HG03025 (cell line): ENCODE data around the gene NUP214.
"Not testable (repeated sequence)": the region's sequence is repeated elsewhere in the genome, so short reads cannot be mapped to it uniquely, and the experiment has no call there.

Experiments
- ATAC-seq: cut with Tn5 transposase; IDR thresholded peaks from one replicate; pipeline ENCODE4 v1.9.1; 2021; ENCODE audit warnings: mild to moderate bottlenecking, moderate library complexity; ENCODE audit not compliant: unreplicated experiment, low FRiP score

Gene NUP214

DNA sequence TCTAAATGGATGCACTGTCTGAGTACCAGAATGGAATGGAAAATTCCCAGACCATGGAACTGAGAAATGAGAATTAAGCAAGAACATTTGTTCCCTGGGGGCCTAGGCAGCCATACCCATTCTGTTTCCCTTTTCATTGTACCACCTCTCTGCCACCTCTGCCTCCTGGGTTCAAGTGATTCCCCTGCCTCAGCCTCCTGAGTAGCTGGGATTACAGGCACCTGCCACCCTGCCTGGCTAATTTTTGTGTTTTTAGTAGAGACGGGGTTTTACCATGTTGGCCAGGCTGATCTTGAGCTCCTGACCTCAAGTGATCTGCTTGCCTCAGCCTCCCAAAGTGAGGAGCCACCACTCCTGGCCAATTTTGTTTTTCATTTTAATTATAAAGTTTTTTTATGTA, 33.3 kb downstream of the NUP214 start:
- not testable (repeated sequence) for ATAC-seq

DNA sequence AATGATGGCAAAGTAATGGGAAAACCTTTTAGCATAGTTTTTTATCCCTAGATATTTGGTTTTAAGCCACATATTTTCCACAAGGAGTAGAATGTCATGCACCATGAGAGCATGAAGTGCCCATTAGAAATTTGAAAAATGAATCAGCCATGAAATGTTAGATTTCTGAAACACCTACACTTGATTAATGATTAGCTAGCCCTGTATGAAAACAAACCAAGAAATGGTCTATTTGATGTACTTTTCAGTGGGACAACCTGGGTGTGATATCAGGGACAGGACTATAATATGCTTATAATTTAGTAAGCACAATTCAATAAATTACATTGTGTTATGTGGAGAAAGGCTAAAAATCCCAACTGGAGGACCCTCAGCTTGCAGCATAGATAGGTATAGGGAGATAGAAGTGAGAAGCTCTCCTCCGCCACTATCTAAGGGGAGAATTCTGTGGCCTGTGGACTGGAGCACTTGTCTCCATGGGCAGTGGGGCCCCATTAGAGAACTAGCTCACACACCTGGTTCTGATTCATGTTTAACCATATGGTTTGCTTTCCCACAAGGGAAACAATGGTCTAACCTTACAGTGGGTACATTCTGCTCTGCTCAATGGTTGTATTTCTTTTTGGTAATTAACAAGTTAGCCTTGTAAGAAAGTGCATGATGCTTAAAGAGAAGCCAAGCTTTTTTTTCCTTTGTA, 35.2 kb downstream of the NUP214 start:
- ATAC-seq: no peak

- no peak for ATAC-seq
Observed at GRCh38 chr9:131161585-131161984, 36.2 kb downstream of the NUP214 start.

DNA sequence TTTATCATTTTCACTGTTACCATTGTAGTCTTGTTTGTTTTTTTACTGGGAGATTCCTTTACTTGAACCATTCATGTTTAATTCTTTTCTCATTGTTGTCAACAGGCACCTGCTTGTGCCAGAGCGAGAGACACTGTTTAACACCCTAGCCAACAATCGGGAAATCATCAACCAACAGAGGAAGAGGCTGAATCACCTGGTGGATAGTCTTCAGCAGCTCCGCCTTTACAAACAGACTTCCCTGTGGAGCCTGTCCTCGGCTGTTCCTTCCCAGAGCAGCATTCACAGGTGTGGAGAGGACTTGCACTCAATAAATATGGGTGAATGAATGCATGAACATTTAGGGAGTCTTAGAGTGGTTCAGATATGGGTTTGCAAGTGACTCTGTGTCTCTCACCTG, 37.5 kb downstream of the NUP214 start:
- no peak for ATAC-seq

- ATAC-seq: no peak
Observed at GRCh38 chr9:131165523-131165922, 40.1 kb downstream of the NUP214 start.

DNA sequence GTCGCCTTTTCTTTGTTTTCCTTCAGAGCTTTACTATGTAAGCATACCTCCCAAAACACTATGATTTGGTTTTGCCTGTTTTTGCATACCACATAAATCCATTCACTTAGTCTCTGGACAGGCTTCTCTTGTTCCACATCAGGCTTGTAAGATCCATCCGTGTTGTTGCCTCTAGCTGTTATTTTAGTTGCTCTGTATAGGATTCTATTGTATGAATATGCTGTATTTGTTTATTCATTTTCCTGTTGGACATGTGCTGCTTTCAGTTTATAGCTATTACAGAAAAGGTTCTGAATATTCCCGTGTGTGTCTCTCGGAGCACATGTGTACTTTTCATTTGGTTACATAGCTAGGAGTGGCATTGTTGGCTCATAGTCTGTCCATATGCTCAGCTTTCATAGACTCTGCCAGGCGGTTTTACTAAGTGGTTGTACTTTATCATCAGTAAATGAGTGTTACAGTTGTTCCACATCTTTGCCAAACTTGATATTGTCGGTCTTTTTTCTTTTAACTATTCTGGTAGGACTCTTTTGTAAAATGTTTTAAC, 41.8 kb downstream of the NUP214 start:
- ATAC-seq: no peak

- no peak for ATAC-seq
Observed at GRCh38 chr9:131167936-131168335, 42.5 kb downstream of the NUP214 start.

- no peak for ATAC-seq
Observed at GRCh38 chr9:131169563-131170240, 44.3 kb downstream of the NUP214 start.

- no peak for ATAC-seq
Observed at GRCh38 chr9:131173995-131174394, 48.6 kb downstream of the NUP214 start.

DNA sequence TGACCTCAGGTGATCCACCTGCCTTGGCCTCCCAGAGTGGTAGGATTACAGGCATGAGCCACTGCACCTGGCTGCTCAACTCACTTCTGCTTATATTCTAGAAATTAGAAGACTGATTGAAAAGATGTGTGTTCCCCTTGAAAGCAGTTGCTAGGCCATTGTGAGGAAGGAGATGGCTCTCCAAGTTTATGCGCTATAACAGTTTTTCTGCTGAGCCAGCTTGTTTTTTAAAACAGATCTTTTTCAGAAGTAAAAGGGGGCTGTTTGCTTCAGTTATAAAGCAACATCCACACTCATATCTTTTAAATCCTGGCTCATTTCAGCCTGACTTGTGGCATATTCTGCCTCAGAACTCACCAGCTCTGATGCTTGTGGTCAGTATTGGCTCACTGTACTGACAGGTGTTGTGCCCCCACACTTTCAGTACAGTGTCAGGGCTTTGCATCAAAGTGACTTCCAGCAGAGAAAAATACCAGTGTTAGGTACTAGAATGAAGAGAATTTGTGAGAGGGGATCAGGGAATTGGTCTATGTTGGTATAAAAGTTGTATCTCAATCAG, 49.4 kb downstream of the NUP214 start:
- no peak for ATAC-seq

DNA sequence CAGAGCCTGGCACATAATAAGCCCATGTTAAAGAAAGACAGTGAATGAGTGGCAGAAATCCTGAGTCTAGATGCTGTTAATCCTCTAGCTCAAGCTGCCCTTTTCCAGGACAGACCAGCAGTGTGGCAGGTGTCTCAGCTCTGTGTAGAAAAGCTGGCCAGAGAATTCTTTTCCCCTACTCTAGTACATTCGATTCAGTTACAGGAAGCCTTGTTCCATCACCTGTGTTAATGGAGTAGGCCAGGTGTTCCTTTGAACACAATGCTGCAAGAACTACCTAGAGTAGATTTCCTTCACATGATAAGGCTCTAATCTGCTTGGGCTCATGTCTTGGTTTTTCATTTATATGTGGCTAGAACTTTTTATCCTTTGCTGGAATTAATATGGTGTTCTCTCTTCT, 52.5 kb downstream of the NUP214 start:
- ATAC-seq: no peak

DNA sequence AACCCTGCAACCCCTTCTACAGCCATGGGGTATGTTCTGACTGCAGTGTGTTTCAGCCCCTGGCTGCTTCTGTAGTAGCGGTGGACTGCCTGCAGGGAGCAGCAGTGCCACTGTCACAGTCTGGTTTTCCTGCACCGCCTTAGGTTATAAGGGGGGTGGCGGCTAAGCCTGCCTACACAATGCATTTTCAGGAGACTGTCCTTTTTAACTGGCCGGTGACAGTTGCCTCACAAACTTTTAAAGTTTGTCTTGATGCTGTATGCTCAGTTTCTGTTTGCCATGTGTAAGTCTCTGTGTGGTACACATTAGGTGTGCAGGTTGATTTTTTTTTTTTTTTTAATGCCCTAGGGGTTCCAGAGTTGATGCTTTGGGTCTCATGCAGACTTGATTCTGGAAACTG, 53.0 kb downstream of the NUP214 start:
- ATAC-seq: no peak

DNA sequence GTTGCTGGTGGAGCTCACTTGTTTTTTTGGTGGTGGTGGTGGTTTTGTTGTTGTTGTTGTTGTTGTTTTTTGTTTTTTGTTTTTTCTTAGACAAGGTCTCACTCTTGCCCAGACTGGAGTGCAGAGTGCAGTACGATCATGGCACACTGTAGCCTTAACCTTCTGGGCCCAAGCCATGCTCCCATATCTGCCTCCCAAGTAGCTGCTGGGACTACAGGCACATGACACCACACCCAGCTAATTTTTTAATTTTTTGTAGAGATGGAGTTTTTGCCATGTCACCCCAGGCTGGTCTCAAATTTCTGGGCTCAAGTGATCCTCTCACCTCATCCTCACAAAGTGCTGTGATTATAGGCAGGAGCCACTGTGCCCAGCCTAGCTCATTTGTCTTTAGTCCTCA, 53.5 kb downstream of the NUP214 start:
- no peak for ATAC-seq

- no peak for ATAC-seq
Observed at GRCh38 chr9:131179561-131180219, 54.3 kb downstream of the NUP214 start.

DNA sequence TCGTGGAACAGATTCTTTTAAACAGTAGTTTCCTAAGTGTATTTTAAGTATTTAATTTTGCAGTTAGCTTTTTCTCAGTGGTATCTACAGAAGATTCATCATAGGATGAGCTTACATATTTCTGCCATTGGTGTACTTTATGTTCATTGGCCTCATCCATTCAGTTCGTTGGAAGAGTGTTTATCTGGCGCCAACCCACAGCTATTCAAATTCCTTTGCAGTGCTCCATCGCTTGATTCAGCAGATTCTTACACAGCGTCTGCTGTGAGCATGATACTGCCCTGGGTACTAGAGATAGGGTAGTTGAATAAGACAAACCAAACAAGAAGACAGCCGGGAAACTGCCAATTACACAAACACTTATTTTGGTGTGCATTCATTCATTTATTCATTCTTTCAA, 55.1 kb downstream of the NUP214 start:
- ATAC-seq: no peak

- no peak for ATAC-seq
Observed at GRCh38 chr9:131181091-131181681, 55.8 kb downstream of the NUP214 start.

GRCh38 chr9:131185924-131186323, 60.5 kb downstream of the NUP214 start:
- ATAC-seq: no peak

DNA sequence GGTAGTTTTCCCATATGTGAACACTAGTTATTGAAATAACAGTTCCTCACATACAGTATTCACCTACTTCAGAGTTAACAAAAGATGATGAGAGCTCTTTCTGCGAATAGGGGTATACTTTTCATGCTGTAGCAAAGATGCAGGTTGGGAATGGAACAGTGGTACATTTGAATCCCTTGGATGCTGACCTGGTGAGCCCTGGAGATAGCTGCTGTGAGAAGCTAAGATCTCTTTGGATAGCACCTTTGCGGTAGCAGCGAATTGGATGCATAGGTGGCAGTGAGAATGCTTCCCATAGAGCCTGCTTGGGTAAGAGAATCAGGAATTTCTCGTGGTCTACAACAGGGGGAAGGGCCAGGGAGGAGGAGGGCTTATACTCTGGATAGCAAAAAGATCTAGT, 61.2 kb downstream of the NUP214 start:
- no peak for ATAC-seq

DNA sequence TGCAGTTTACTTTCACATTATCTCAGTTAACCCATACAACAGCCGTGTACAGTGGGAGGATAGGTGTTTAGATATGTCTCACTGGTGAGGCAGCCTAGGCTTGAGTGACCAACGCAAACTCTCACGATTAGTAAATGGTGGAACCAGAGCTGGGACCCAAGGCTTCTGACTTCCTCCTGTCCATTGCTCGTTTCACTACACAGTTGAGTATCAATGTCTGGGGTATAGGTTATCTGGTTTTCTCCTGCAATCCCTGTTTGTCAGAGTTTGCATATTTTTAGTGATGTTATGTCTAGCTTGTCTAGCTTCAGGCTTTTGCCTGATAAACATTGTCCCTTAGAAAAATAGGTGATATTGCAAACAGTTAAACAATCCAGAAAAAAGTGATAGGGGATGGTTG, 62.6 kb downstream of the NUP214 start:
- no peak for ATAC-seq

DNA sequence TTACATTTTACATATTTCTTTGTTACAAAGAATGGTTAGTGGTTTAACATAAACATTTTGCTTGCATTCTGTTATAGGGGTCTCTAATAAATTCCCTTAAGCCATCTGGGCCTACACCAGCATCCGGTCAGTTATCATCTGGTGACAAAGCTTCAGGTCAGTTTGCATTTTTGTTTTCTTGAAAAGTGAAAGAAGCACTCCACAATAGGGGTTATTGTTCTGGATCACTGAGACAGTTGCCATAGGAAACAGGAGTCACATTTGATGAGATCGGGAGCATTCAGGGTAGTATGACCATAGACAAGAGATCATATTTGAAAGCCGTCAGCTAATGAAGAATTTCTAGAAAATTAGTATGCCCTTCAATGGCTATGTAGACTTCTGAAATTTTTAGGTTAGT, 63.6 kb downstream of the NUP214 start:
- no peak for ATAC-seq

DNA sequence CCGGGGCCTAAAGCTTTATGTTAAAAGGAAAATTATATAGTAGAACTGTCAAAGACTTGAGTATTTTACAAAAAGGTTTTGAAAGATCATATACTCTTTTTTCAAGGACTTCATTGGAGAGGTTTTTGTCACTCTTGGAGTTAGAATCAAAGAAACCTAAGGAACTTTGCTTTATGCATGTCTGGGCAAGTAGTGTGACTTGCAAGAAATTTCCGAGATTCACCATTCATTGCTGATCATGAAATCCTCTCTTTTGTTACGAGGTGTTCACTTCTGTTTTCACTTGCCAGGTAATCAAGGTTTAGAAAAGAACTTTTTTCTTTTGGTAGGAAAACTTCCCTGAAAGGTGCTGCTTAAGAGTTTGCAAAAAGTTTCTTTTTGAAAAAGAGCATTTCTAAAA, 64.8 kb downstream of the NUP214 start:
- no peak for ATAC-seq
